ENCODE measurements around the gene TMEM135. TPM values are rescaled to one million over a fixed set of nuclear protein-coding genes. Genes with fewer than 3 reads are reported as not detected.

The TMEM135 gene
- total RNA-seq, 1 donor from 2014 or later, result 46.4 TPM

GRCh38 chr11:87007963-87008362 is 29.8 kb upstream of the TMEM135 start:
- no peaks in the 10 kb centered on the region for H3K36me3 Mint-ChIP-seq
- no peaks in the 10 kb centered on the region for H3K4me1 Mint-ChIP-seq

DNA sequence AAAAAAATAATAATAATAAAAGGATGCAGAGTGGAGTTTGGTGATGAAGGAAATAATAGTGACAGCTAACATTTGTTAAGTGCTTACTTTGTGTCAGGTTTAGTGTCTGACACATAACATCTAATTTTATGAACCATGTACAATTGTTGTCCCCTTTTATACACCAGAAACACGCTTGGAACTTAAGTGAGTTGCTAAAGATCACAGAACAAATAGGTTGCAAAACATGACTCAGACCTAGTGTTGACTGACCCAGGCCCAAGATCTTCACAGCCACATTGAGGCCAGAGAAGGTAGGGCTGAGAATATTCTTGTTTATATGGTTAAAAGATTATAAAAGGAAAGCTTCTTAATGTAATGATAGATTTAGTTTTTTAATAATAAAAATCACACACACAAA is 25.6 kb upstream of the TMEM135 start:
- peaks cover 4% of the 10 kb centered on the region for H3K27me3 Mint-ChIP-seq (ENCODE audit: insufficient read depth, low read depth)
- no peaks in the 10 kb centered on the region for H4K20me1 ChIP-seq (ENCODE audit: low read depth)
- no peak for DNase-seq (ENCODE audit: low spot score)
- H3K4me3 Mint-ChIP-seq, result no peak overlapping the region
- no peak overlapping the region for H3K27ac Mint-ChIP-seq
- no peaks in the 10 kb centered on the region for H3K4me1 ChIP-seq
- no peak overlapping the region for H3K4me2 ChIP-seq
- no peaks in the 10 kb centered on the region for H3K9me3 Mint-ChIP-seq
- H3K79me2 ChIP-seq (ENCODE audit: low read depth), result no peaks in the 10 kb centered on the region
- H3K9me3 ChIP-seq (ENCODE audit: low read depth), result no peaks in the 10 kb centered on the region
- H3K27me3 ChIP-seq, result no peaks in the 10 kb centered on the region
- no peak overlapping the region for H3K4me3 ChIP-seq
- no peaks in the 10 kb centered on the region for H3K36me3 Mint-ChIP-seq
- no peaks in the 10 kb centered on the region for H3K36me3 ChIP-seq
- H2AFZ ChIP-seq (replicated peaks), result no peak overlapping the region
- TF ChIP-seq EZH2phosphoT487 (IDR thresholded peaks at IDR 0.05), result no peak
- TF ChIP-seq CTCF (IDR thresholded peaks at IDR 0.05), result no peak
- no peak for TF ChIP-seq EZH2 (IDR thresholded peaks at IDR 0.05)
- no peaks in the 10 kb centered on the region for H3K4me1 Mint-ChIP-seq
- H3K27ac ChIP-seq, result no peak overlapping the region
- H3F3A ChIP-seq (ENCODE audit: low read depth), result no peaks in the 10 kb centered on the region
- no peak overlapping the region for H3K9ac ChIP-seq

More at GRCh38 chr11:87007963-87008362, 29.8 kb upstream of the TMEM135 start:
- no peaks in the 10 kb centered on the region for H3K36me3 ChIP-seq
- H3K9ac ChIP-seq, result no peak overlapping the region
- TF ChIP-seq CTCF (IDR thresholded peaks at IDR 0.05) (no peak), EZH2phosphoT487 (IDR thresholded peaks at IDR 0.05) (no peak), EZH2 (IDR thresholded peaks at IDR 0.05) (no peak)
- H3K9me3 Mint-ChIP-seq, result no peaks in the 10 kb centered on the region
- no peaks in the 10 kb centered on the region for H4K20me1 ChIP-seq (ENCODE audit: low read depth)
- no peak overlapping the region for H2AFZ ChIP-seq (replicated peaks)
- no peaks in the 10 kb centered on the region for H3F3A ChIP-seq (ENCODE audit: low read depth)
- H3K27me3 ChIP-seq, result no peaks in the 10 kb centered on the region
- DNase-seq (ENCODE audit: low spot score), result no peak
- no peak overlapping the region for H3K27ac ChIP-seq
- no peak overlapping the region for H3K4me3 ChIP-seq
- no peak overlapping the region for H3K4me2 ChIP-seq
- H3K79me2 ChIP-seq (ENCODE audit: low read depth), result no peaks in the 10 kb centered on the region
- H3K27me3 Mint-ChIP-seq (ENCODE audit: insufficient read depth, low read depth), result no peaks in the 10 kb centered on the region
- H3K4me1 ChIP-seq, result no peaks in the 10 kb centered on the region
- no peaks in the 10 kb centered on the region for H3K9me3 ChIP-seq (ENCODE audit: low read depth)
- no peak overlapping the region for H3K27ac Mint-ChIP-seq
- H3K4me3 Mint-ChIP-seq, result no peak overlapping the region

DNA sequence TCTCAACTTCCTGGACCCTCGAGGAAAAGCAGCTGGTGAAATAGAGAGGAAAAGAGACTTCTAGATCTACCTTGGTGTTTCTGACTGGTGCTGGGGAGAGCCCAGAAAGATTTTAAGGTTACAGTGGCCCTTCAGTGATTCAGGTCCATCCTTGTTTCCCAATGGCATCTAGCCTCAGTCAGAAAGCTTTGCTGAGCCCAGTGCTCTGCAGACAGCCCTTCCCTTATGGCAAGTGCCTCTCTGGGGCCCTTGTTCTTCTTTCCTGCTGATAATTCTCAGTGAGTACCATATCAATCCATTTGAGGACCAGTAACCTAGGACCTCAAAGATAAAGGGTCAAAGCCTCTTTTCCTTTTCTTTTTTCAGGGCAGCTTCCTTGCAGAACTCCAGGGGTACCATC is 25.1 kb upstream of the TMEM135 start:
- no peaks in the 10 kb centered on the region for H3K9me3 ChIP-seq (ENCODE audit: low read depth)
- H3K27me3 ChIP-seq, result no peaks in the 10 kb centered on the region
- no peak for DNase-seq (ENCODE audit: low spot score)
- H3K36me3 ChIP-seq, result no peaks in the 10 kb centered on the region
- H3K79me2 ChIP-seq (ENCODE audit: low read depth), result no peaks in the 10 kb centered on the region
- H3K4me1 ChIP-seq, result peaks cover 3% of the 10 kb centered on the region
- peaks cover 3% of the 10 kb centered on the region for H3F3A ChIP-seq (ENCODE audit: low read depth)
- Mint-ChIP-seq H3K9me3 (no peaks in the 10 kb centered on the region), H3K36me3 (no peaks in the 10 kb centered on the region), H3K4me3 (no peak overlapping the region), H3K4me1 (no peaks in the 10 kb centered on the region), H3K27me3 (ENCODE audit: insufficient read depth, low read depth) (peaks cover 4% of the 10 kb centered on the region), H3K27ac (no peak overlapping the region)
- H2AFZ ChIP-seq (replicated peaks), result no peak overlapping the region
- no peak for TF ChIP-seq EZH2 (IDR thresholded peaks at IDR 0.05)
- no peak for TF ChIP-seq EZH2phosphoT487 (IDR thresholded peaks at IDR 0.05)
- TF ChIP-seq CTCF (IDR thresholded peaks at IDR 0.05), result no peak
- H3K27ac ChIP-seq, result no peak overlapping the region
- H3K9ac ChIP-seq, result no peak overlapping the region
- H3K4me3 ChIP-seq, result no peak overlapping the region
- no peaks in the 10 kb centered on the region for H4K20me1 ChIP-seq (ENCODE audit: low read depth)
- H3K4me2 ChIP-seq, result no peak overlapping the region

Data from neural progenitor cell (in vitro differentiated cells).